Testis (tissue), 3 donors: Measurements from ENCODE around the gene XK. TPM values are rescaled to one million over a fixed set of nuclear protein-coding genes. Genes with fewer than 3 reads are reported as not detected.

Experiments used
- DNase-seq: peaks from one replicate; pipeline ENCODE4 v3.0.0-alpha.2; 2019
- H3K27ac ChIP-seq, 2 donors: fragments of 200-600 bp; sonication (generic); one replicate each; pipeline ENCODE4 v1.5.1; 2019
- H3K27me3 ChIP-seq: fragments of 200-600 bp; sonication (generic); one replicate; pipeline ENCODE4 v1.5.1; 2019
- H3K36me3 ChIP-seq: fragments of 200-600 bp; sonication (generic); one replicate; pipeline ENCODE4 v1.5.1; 2017; ENCODE audit warnings: low read depth; ENCODE audit errors: missing control alignments
- H3K4me1 ChIP-seq: fragments of 200-600 bp; sonication (generic); one replicate; pipeline ENCODE4 v1.5.1; 2019
- H3K4me3 ChIP-seq, 2 donors: fragments of 200-600 bp; sonication (generic); one replicate each; pipeline ENCODE4 v1.5.1; 2017 to 2019
- H3K9me3 ChIP-seq: fragments of 200-600 bp; sonication (generic); one replicate; pipeline ENCODE4 v1.5.1; 2017
- CTCF ChIP-seq, 3 experiments: fragments of 450-650 bp in 2 of 3; fragments of 200-600 bp in 1 of 3; sonication (generic) in 1 of 3; IDR thresholded peaks; one replicate each; pipeline ENCODE4 v1.5.1; 2016 to 2019; ENCODE audit warnings: antibody characterized with exemption in 3 of 3, mild to moderate bottlenecking in 2 of 3, moderate library complexity in 1 of 3
- POLR2A ChIP-seq: fragments of 450-650 bp; IDR thresholded peaks from one replicate; pipeline ENCODE4 v1.6.1; 2017; ENCODE audit warnings: antibody characterized with exemption, mild to moderate bottlenecking, moderate library complexity
- WGBS, 2 donors: methylation state at CpG; one replicate each; pipeline ENCODE4 v1.1.5; 2018; 5-methylcytosine and 5-hydroxymethylcytosine counted together
- intact Hi-C: fragments of 100-400 bp; cut with DNase I; formaldehyde crosslinking; loops from one replicate; pipeline ENCODE4 v1.15.1; 2023; ENCODE audit warnings: low total_unique reads
- polyA plus RNA-seq: library from polyadenylated mRNA; stranded (reverse); fragments of 350-450 nt; fragmentation: Illumina TruSeq; extraction: RNeasy Lipid Tissue Mini Kit (QIAGEN cat#74804); gene quantifications from one replicate; pipeline ENCODE4 v1.2.3, GENCODE V29; 2014; ENCODE audit warnings: low read depth, low replicate concordance; ENCODE audit not compliant: insufficient read depth
- total RNA-seq, 2 donors: library from RNA; depleted of rRNA; stranded (reverse); fragments of >200 nt; gene quantifications; one replicate each; pipeline ENCODE4 v1.2.3, GENCODE V29; 2016

XK gene
- total and polyA plus RNA-seq, 3 donors from 2014 or later = 2.6 to 4.3 (median 3.3) TPM

GRCh38 chrX:37717708-37718107, 32.1 kb downstream of the XK start:
- TF ChIP-seq POLR2A = no peak
- TF ChIP-seq CTCF (IDR thresholded peaks at IDR 0.05) = no peak
- H3K27me3 ChIP-seq = no peaks in the 10 kb centered on the region
- no peak for DNase-seq
- intact Hi-C loops = no loop called here
- no peak overlapping the region for H3K27ac ChIP-seq
- no peaks in the 10 kb centered on the region for H3K36me3 ChIP-seq
- H3K4me3 ChIP-seq = no peak overlapping the region
- H3K4me1 ChIP-seq = no peaks in the 10 kb centered on the region
- WGBS, 2 donors = 60 to 65% methylated on average over 1 of the region's 1 CpG
- H3K9me3 ChIP-seq = no peaks in the 10 kb centered on the region

- no peaks in the 10 kb centered on the region for H3K4me1 ChIP-seq
- H3K4me3 ChIP-seq = no peak overlapping the region
- DNase-seq = no peak
- intact Hi-C loops = no loop called here
- H3K27me3 ChIP-seq = no peaks in the 10 kb centered on the region
- no peak for TF ChIP-seq POLR2A
- TF ChIP-seq CTCF (IDR thresholded peaks at IDR 0.05) = no peak
- H3K36me3 ChIP-seq = no peaks in the 10 kb centered on the region
- whole genome bisulfite sequencing, 2 donors = 71 to 80% methylated on average over 1 of the region's 1 CpG
- no peak overlapping the region for H3K27ac ChIP-seq
- H3K9me3 ChIP-seq = no peaks in the 10 kb centered on the region
Observed at GRCh38 chrX:37722595-37722994, 37.0 kb downstream of the XK start.

- DNase-seq = no peak
- intact Hi-C loops = no loop called here
- no peak for TF ChIP-seq CTCF (IDR thresholded peaks at IDR 0.05)
- TF ChIP-seq POLR2A = no peak
- 73 to 97% methylated on average over 3 of the region's 3 CpGs for WGBS, 2 donors
- Histone ChIP-seq H3K9me3 (no peaks in the 10 kb centered on the region), H3K27me3 (no peaks in the 10 kb centered on the region), H3K36me3 (no peaks in the 10 kb centered on the region), H3K4me3 (no peak overlapping the region), H3K4me1 (no peaks in the 10 kb centered on the region), H3K27ac (no peak overlapping the region)
Observed at GRCh38 chrX:37726346-37726745, 40.8 kb downstream of the XK start.

GRCh38 chrX:37745354-37745753, 59.8 kb downstream of the XK start:
- no peaks in the 10 kb centered on the region for H3K4me1 ChIP-seq
- no peak overlapping the region for H3K27ac ChIP-seq
- intact Hi-C loops = loop anchor here (10.0 kb wide), 1 partner anchor 79 kb away; no protein-coding TSS in a partner anchor
- no peak overlapping the region for H3K4me3 ChIP-seq
- no peaks in the 10 kb centered on the region for H3K36me3 ChIP-seq
- peak in 2 of 3 experiments; percentile 54 to 76 for TF ChIP-seq CTCF (IDR thresholded peaks at IDR 0.05)
- no peak for TF ChIP-seq POLR2A
- H3K9me3 ChIP-seq = no peaks in the 10 kb centered on the region
- WGBS, 2 donors = 30 to 35% methylated on average over 3 of the region's 3 CpGs
- H3K27me3 ChIP-seq = no peaks in the 10 kb centered on the region
- DNase-seq = peak; percentile 75

- H3K4me3 ChIP-seq = no peak overlapping the region
- H3K27ac ChIP-seq = no peak overlapping the region
- DNase-seq = no peak
- H3K4me1 ChIP-seq = no peaks in the 10 kb centered on the region
- no peaks in the 10 kb centered on the region for H3K9me3 ChIP-seq
- TF ChIP-seq POLR2A = no peak
- TF ChIP-seq CTCF (IDR thresholded peaks at IDR 0.05) = no peak
- no peaks in the 10 kb centered on the region for H3K27me3 ChIP-seq
- WGBS, 2 donors = 100% methylated on average over 1 of the region's 1 CpG; no CpG with 5 or more reads in 1 of the 2 donors
- no peaks in the 10 kb centered on the region for H3K36me3 ChIP-seq
- intact Hi-C loops = loop anchor here (10.0 kb wide), 1 partner anchor 79 kb away; no protein-coding TSS in a partner anchor
Observed at GRCh38 chrX:37745835-37746217, 60.2 kb downstream of the XK start.
